OCI-LY3 (cell line): ENCODE data around the gene HDAC4.

Source experiments
- CTCF ChIP-seq: fragments of 200-600, 300-600 bp; sonication (generic); IDR thresholded peaks from 2 replicates; pipeline ENCODE4 v1.5.1; 2014; ENCODE audit warnings: antibody characterized with exemption, low read length, low read depth
- EZH2phosphoT487 ChIP-seq: fragments of 200-600 bp; shearing (Covaris generic); IDR thresholded peaks from 2 replicates; pipeline ENCODE4 v1.6.1; 2018; ENCODE audit warnings: antibody characterized with exemption, mixed run types, low read depth

- TF ChIP-seq CTCF (no peak), EZH2phosphoT487 (no peak)
These were observed 198.5 kb downstream of the HDAC4 start for GRCh38 chr2:239202343-239202742.
